Thyroid gland (tissue), 4 donors: ENCODE measurements around the gene CYP21A2.

Source experiments
- CTCF ChIP-seq, 6 experiments: fragments of 200-600 bp in 3 of 6; fragments of 450-650 bp in 3 of 6; sonication (generic) in 3 of 6; IDR thresholded peaks; one replicate each; pipeline ENCODE4 v1.5.1; 2016 to 2019; ENCODE audit warnings: antibody characterized with exemption in 6 of 6, mild to moderate bottlenecking in 2 of 6, inconsistent platforms in 1 of 6, moderate library complexity in 1 of 6
- POLR2A ChIP-seq, 2 donors: fragments of 450-650 bp; IDR thresholded peaks; one replicate each; pipeline ENCODE4 v1.6.1; 2017; ENCODE audit warnings: antibody characterized with exemption in 2 of 2, mild to moderate bottlenecking in 2 of 2, moderate library complexity in 1 of 2

- TF ChIP-seq CTCF (IDR thresholded peaks at IDR 0.05), result no peak
- TF ChIP-seq POLR2A (IDR thresholded peaks at IDR 0.05), result no peak
These were observed 46.6 kb downstream of the CYP21A2 start for GRCh38 chr6:32084780-32085179.
